K562 (cell line): ENCODE measurements around the gene CSH1. TPM values are rescaled to one million over a fixed set of nuclear protein-coding genes. Genes with fewer than 3 reads are reported as not detected.
A peak's percentile ranks its signal among the peaks of the same experiment; 100 is the strongest.

Source experiments
- ASH1L ChIP-seq: fragments of 450-650 bp; IDR thresholded peaks from 2 replicates; pipeline ENCODE4 v1.6.1; 2018; ENCODE audit warnings: borderline replicate concordance, mild to moderate bottlenecking, low read depth; ENCODE audit not compliant: partially characterized antibody
- BDP1 ChIP-seq: IDR thresholded peaks from 3 replicates; pipeline ENCODE4 v1.6.1; 2011; ENCODE audit not compliant: insufficient read length, insufficient read depth
- CHD4 ChIP-seq: fragments of 200-600 bp; sonication (generic); IDR thresholded peaks from 3 replicates; pipeline ENCODE4 v1.6.1; 2012; ENCODE audit warnings: low read depth, mild to moderate bottlenecking, mixed read lengths, low read length, inconsistent platforms; ENCODE audit not compliant: insufficient read depth, insufficient replicate concordance, poor library complexity, severe bottlenecking
- EGR1 ChIP-seq: fragments of 450-650 bp; conservative IDR thresholded peaks from 2 replicates; pipeline ENCODE4 v1.6.1; 2017; ENCODE audit warnings: mild to moderate bottlenecking
- FOXO4 ChIP-seq: fragments of 450-650 bp; formaldehyde crosslinking; IDR thresholded peaks from 2 replicates; pipeline ENCODE4 v1.4.0; 2020; ENCODE audit warnings: mild to moderate bottlenecking, moderate library complexity
- LARP7 ChIP-seq: fragments of 450-650 bp; IDR thresholded peaks from 2 replicates; pipeline ENCODE4 v1.6.1; 2016
- MAFG ChIP-seq: fragments of 450-650 bp; conservative IDR thresholded peaks from 2 replicates; pipeline ENCODE4 v1.6.1; 2016; ENCODE audit warnings: missing genetic modification characterization, missing compliant biosample characterization
- MAFK ChIP-seq: IDR thresholded peaks from 2 replicates; pipeline ENCODE4 v1.6.1; 2011; ENCODE audit warnings: low read length, improper control_type of control experiment
- MCM3 ChIP-seq: fragments of 450-650 bp; IDR thresholded peaks from 2 replicates; pipeline ENCODE4 v1.6.1; 2016
- RFX1 ChIP-seq: fragments of 450-650 bp; IDR thresholded peaks from 2 replicates; pipeline ENCODE4 v1.6.1; 2016; ENCODE audit warnings: mild to moderate bottlenecking, moderate library complexity
- SMC3 ChIP-seq: conservative IDR thresholded peaks from 2 replicates; pipeline ENCODE4 v1.6.1; 2011; ENCODE audit warnings: low read depth, low read length, improper control_type of control experiment; ENCODE audit not compliant: insufficient read depth
- SNRNP70 ChIP-seq: fragments of 200-400 bp; formaldehyde crosslinking; optimal IDR thresholded peaks from 2 replicates; pipeline ENCODE3; 2017; ENCODE audit warnings: low read depth, low read length
- SRF ChIP-seq, 2 experiments: fragments of 250-450, 450-650 bp in 1 of 2; sonication (Bioruptor Pico) in 1 of 2; sonication (generic) in 1 of 2; formaldehyde crosslinking; IDR thresholded peaks; 2 replicates each; pipeline versions ENCODE4 v1.5.0 to v1.5.1; 2020 to 2022; ENCODE audit warnings: mild to moderate bottlenecking in 1 of 2, missing genetic modification reagents in 1 of 2
- TAL1 ChIP-seq: fragments of 450-650 bp; IDR thresholded peaks from 2 replicates; pipeline ENCODE4 v1.6.1; 2016; ENCODE audit warnings: mild to moderate bottlenecking
- TFAM ChIP-seq: fragments of 250-450 bp; sonication (Bioruptor Pico); conservative IDR thresholded peaks from 2 replicates; pipeline ENCODE4 v1.5.0; 2021; ENCODE audit warnings: mild to moderate bottlenecking, moderate library complexity
- USF2 ChIP-seq: sonication (generic); formaldehyde crosslinking; IDR thresholded peaks from 2 replicates; pipeline ENCODE4 v1.5.0; 2020; ENCODE audit warnings: missing genetic modification reagents
- WHSC1 ChIP-seq: IDR thresholded peaks from one replicate; pipeline ENCODE4 v1.6.1; 2012; ENCODE audit warnings: low read length, control low read depth, inconsistent platforms
- ZNF263 ChIP-seq: sonication (generic); formaldehyde crosslinking; IDR thresholded peaks from 2 replicates; pipeline ENCODE4 v1.8.0; 2022; ENCODE audit warnings: mild to moderate bottlenecking, missing genetic modification reagents, borderline replicate concordance
- ZNF583 ChIP-seq: fragments of 250-450 bp; sonication (Bioruptor Pico); IDR thresholded peaks from 2 replicates; pipeline ENCODE4 v1.4.0; 2020
- ZZZ3 ChIP-seq: fragments of 450-650 bp; IDR thresholded peaks from 2 replicates; pipeline ENCODE4 v1.6.1; 2016; ENCODE audit warnings: antibody characterized with exemption, mild to moderate bottlenecking, moderate library complexity
- polyA plus RNA-seq, 8 experiments: library from polyadenylated mRNA; depleted of rRNA in 4 of 8; stranded (reverse) in 5 of 8; unstranded in 3 of 8; fragments of >200 nt; fragmentation: Nextera tagmentation in 2 of 8; fragmentation: Illumina TruSeq in 1 of 8; extraction: Ambion mirVana in 2 of 8; extraction: Trizol in 1 of 8; gene quantifications; 2 replicates each; pipeline versions ENCODE4 v1.2.1 to v1.2.3, GENCODE V29; 2011 to 2014; ENCODE audit warnings: inconsistent platforms in 1 of 8, missing spikeins in 1 of 8
- total RNA-seq, 7 experiments: library from RNA; depleted of rRNA in 6 of 7; stranded (reverse); fragments of >200 nt in 6 of 7; fragmentation: Illumina TruSeq in 2 of 7; extraction: Trizol in 2 of 7; gene quantifications; 2 replicates each; pipeline versions ENCODE4 v1.2.1 to v1.2.3, GENCODE V29; 2011 to 2021; ENCODE audit warnings: low replicate concordance in 1 of 7

Gene CSH1
- total and polyA plus RNA-seq, 9 of the 15 experiments (the other 6 are each of a cell fraction or from before 2014, with no cell fraction given), result not detected

DNA sequence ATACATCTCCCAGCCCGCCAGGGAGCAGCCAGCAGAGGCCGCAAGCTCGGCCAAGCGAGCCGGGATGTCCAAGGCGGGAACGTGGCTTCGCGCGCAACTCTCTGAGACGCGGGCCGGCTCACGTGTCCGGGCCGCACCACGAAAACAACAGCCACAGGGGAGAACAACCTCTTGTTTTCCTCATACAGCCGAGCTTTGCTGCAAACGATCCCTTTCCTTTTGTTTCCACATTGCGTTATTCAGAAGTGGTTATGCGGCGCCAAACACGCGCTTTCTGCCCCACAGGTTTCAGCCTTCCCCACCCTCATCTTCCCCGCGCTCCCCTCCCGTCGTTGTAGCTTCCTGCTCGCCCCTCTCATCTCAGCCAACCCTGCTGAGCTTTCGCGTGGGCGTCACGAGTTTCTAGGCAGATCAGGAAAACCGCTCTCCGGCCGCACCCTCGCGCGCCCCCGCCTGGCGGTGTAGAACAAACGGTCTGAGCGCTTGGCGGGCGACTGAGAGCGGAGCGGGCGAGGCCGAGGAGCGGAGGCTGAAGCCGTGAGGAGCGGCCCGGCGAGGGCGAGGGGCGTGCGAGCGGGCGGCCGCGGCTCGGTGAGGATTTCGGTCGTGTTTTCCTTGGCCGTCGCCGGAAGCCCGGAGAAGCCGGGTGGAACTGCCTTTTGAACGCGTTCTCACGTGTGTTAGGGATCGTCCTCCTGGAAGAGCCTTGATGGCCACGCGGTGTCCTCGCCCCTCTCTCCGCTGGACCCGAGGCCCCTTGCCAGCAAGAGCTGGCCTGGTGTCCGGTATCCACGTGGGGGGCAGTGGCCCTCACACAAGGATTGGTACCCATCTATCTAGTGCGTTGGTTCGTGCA, 47.3 kb downstream of the CSH1 start (continued):
- no peak for TF ChIP-seq SNRNP70
- TF ChIP-seq SMC3, result no peak
- no peak; the same call in 1 of the 2 replicates for TF ChIP-seq MCM3
- TF ChIP-seq RFX1, result no peak
- TF ChIP-seq ASH1L, result peak; percentile 92
- TF ChIP-seq SRF (CRISPR knock-in tag; IDR thresholded peaks at IDR 0.05), result peak; percentile 36 to 49; a peak in 2 of 4 replicates
- no peak for TF ChIP-seq MAFG (tag)
- peak; percentile 75 for TF ChIP-seq ZNF263 (CRISPR knock-in tag)
- peak; percentile 84 for TF ChIP-seq ZNF583 (CRISPR knock-in tag)
- TF ChIP-seq LARP7, result no peak
- TF ChIP-seq CHD4, result no peak
- no peak for TF ChIP-seq WHSC1
- TF ChIP-seq TAL1, result no peak; the same call in 1 of the 2 replicates
- no peak for TF ChIP-seq BDP1
- TF ChIP-seq ZZZ3, result peak; percentile 76
- peak; percentile 97 for TF ChIP-seq USF2 (CRISPR knock-in tag)
- no peak for TF ChIP-seq FOXO4 (CRISPR knock-in tag)
- TF ChIP-seq EGR1, result peak; percentile 84
- no peak for TF ChIP-seq TFAM (CRISPR knock-in tag)
- 0 out of 2 replicates have a peak, but pooled peaks have one; percentile 1 for TF ChIP-seq MAFK
- TF ChIP-seq, all 486 proteins: peak for 234
